Measurements from ENCODE around the gene EPS8.

The EPS8 gene

DNA sequence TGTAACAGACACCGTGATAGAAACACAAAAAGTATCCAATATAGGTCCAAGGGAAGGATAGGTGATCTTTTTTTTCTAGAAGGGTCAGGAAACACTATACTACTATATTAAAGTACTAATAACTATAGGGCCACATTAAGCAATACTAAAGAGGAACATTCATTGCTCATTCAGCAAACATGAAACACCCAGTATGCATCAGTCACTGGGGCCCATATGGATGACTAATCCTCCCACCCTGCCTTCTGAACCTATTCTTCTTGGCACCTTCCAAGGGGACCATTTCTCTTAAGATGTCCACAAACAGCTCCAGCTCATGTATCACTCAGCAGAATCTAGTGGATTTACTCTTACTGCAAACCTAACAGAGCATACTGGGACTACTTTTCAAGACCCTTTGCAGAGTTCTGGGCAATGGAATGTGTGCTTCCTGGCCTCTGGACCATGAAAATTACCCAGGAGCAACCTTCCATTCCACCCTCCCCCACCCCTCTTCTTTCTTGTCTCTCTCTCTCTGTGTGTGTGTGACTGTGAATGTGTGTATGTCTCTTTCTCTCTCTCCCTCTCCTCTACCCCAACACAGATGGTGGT lies 187.9 kb downstream of the EPS8 start:
- no peak for DNase-seq (ENCODE audit: low read depth)

DNA sequence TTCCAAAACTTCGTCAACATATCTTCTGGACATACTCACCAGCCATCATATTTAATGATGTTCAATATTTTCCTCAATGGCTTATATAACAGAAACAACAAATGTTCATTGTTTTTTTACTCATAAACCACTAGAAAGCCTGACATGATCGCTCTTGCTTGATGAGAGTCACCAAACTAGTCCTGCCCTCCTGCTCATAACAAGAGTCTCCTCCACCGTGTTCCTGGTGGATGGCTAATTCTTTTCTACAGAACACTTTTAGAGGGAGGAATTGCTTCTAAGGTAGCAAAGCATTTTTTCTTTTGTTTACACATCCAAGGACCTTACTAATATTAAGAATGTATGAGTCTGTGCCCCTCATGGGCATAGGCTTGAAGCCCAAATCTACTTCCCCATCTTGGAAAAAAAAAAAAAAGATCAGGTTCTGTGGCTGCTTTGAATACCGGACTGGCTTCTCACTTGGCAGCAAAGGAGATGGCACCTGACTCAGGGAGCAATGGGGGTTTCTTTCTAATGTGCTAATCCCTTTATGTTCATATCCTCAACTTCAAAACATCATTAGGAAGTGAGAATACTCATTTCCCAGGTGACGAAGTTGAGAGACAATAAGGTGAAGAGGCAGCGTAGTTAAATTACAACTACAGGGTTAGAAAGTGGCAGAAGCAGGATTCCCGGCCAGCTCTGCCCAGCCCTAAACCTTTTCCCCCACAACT lies 188.8 kb downstream of the EPS8 start:
- DNase-seq (ENCODE audit: low read depth) = no peak

DNA sequence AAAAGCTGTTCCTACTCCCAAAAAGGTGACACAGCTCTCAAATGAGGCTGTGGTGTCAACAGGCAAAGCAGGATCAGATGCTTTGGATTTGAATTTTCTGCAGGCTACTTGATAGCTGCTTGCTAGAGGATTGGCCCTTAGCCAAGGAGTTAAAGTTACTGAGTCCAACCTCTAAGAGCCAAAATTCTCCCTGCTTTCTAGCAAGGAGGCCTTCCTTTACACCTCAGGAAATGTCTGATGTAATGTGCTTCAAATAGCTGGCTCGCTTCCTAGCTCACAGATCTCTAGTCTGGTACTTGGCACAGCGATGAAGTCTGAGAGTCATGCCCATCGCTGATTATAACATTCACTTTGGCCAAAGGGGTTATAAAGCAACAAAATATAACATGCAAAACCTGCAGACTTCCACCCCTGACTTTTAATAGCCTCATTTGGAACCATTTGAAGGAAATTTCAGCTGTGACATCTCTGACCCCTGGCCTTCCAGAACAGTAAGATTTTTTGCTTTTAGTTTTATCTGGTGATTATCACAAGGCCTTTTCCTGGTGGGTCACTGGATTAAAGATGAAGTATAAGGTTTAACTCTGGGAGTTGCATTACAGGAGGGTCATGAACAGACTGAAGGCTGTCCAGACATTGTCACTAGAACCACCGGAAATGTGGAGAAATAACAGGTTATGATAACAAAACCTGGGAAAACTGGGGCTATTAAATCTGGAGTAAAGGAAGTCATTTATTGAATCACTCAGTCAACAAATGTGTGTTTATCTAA lies 189.7 kb downstream of the EPS8 start:
- DNase-seq (ENCODE audit: low read depth) = no peak

DNA sequence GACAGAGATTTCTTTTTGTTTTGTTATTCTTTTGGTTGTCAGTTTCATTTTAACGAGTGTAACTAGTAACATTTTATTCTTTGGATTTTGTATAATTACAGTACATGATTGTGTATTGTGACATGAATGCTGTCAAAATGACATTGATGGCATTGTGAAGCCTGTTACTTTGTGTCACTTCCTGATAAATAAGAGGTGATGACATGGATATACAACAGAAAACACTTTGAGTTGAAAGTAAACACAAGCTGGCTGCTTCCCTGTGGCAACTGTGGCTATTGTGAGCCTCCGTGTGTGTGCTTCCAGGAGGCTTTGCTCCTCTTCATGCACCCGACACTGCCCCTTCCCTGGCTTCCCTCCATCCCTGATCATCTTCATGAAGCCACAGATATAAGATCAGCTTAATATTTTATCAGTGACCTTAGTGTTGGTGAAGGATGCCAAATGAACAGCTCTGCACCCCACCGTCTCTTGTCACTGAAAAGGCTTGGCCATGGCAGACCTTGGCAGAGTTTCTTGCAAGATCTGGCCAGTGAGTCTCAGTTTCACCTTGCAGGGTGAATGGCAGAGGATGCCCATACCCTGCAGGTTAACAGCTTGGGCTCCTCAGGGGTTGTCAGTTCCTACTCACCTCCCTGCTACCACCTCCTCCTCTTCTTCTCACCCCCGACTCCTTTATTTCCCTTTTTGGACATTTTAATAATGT lies 191.9 kb downstream of the EPS8 start:
- no peak for DNase-seq (ENCODE audit: low read depth)

DNA sequence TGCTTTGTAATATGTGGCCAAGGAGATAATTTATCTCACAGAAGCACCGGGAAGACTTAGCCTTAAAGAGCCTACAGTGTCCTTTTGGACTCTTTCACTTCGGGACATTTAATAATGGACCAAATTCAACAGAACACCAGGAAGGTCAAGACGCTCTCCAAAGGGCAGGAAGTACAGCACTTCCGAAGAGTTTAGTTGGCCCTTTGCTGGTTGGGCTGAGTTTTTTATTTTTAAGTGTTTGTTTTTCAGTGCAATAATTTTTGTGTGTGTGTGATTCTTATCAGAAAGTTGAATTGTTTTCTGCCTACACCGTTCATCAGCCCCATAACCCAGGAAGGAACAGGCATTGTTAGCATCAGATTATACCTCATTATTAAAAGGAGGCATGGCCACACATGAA lies 193.0 kb downstream of the EPS8 start:
- no peak for DNase-seq (ENCODE audit: low read depth)

DNA sequence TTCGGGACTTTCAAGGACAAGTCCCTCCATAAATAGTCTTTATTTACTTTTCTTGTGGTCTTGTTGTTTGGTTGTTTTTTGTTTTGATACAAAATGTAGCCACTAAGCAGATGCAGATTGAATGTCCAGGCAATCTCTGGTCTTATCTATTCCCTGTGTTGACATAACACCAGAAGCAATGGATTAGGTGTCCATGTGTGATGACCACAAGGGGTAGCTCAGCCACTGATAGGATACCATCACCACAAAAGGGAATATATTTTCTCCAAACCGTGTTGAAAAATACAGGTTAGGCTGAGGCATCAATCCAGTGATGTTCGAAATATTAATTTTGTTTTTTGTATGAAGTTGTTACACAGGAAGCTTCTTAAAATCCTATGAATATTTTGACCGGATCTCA lies 196.3 kb downstream of the EPS8 start:
- no peak for DNase-seq (ENCODE audit: low read depth)

DNA sequence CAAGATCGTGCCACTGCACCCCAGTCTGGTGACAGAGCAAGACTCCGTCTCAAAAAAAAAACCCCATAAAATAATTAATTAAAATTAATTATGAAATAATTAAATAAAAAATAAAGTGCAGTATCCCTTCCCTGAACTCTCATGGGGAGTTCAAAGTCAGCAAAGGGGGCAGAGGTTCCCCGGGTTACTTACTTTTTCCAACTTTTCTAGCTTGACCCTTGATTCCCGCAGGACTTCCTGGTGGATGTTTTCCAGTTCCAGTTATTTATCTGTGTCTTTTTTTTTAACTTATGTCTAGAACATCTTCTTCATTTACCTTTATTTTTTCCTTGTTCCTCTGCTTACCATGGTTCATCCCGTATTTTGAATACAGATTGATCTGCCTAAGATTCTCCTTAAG lies 197.4 kb downstream of the EPS8 start:
- DNase-seq (ENCODE audit: low read depth) = no peak

DNA sequence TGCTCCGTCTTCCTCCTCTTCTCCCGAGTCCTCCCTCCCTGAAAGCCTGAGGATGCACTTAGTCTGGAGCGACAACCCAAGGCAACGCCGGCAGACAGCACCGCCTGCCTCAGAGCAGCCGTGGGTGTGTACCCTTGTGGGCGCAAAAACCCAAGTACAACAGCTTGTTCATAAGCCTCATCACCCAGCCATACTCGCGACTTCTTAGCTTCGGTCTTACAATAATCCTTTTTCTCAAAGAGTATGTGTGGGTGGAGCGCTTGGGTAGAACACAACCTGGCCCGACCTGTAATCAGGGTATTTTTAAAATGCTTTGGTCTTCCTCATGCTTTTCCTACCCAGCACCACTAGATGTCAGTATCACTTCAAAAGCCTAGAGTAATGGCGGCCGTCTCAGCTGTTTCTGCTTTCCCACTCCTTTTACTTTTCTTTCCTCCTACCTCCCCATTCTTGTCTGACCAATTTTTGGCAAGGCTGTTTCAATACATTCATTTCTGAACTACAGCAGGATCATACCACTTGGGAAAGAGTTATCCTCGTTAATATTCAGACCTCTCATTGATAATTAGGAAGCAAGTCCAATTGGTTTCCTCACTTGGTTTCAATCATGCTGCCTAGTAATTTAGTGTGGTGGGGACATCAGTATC lies 198.9 kb downstream of the EPS8 start:
- DNase-seq (ENCODE audit: low read depth) = peak; percentile 46

DNA sequence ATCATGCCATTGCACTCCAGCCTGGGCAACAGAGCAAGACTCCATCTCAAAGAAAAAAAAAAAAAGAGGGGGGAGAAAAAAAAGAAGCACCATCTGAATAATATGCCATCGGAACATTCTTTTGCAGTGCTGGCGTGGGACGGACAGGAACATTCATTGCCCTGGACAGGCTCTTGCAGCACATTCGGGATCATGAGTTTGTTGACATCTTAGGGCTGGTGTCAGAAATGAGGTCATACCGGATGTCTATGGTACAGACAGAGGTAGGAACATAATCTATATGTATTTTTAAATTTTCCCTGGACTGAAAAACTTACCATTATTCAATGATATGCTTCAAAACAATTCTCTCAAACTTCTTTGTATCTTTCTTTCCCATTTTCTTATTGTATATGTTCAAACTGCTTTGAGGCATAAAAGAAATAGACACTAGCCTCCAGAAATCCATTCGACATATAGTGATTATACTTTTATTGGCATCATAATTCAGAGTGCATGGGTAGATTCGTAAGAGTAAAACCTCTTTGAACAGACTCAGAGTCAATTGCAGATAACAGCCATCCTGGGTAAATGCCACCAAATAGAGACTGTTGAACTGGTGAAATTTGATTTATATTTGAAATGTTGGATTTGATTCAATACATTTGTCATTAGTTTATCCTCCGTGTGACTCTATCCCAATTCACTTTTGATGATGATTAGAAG lies 199.7 kb downstream of the EPS8 start:
- DNase-seq (ENCODE audit: low read depth) = no peak

DNA sequence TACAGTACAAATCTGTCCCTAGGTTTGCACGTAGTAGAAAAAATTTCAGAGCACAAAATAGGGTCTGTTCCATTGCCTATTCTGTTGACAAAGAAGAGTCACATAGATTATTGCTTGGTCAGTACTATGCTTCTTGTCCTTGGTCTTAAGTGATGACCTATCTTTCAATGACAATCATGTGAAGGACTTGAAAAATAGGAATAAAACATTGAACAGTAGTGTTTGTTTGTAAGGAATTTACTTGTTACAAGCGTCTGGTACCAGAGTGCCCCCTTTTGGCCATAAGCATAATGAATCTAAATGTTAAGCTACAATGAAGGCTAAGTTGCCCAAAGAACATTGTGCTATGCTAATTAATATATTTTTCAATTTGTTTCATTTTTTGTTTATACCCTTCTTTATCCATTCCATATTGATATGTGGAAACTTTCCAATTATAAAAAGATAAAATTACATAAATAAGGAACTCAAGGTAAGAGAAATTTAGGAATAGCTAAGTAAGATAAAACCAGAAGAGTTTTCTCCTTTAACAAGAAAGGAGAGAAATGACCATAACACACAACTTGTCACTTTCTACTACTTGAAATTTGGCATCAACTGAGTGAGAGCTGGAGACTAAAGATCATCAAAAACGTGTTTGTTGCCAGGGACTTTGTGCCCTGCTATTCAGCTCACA lies 204.7 kb downstream of the EPS8 start:
- no peak for DNase-seq (ENCODE audit: low read depth)

DNA sequence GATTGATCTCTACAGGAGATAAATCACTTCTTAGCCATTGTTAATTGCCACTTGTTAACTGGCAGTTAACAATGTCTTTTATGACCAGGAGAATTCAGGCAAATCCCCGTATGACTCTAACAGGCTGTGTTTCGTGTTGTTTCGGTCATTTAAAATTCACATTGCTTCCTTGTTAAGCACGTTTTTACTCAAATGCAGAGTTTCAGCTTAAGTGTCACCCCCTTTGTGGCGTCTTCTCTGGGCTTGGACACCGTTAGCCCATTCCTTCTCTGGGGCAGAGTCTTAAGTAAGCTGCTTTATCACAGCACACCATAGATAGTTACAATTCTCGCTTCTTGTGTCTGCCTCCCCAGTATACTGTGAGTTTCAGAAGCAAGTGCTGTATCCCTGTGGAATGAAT lies 205.4 kb downstream of the EPS8 start:
- no peak for DNase-seq (ENCODE audit: low read depth)

DNA sequence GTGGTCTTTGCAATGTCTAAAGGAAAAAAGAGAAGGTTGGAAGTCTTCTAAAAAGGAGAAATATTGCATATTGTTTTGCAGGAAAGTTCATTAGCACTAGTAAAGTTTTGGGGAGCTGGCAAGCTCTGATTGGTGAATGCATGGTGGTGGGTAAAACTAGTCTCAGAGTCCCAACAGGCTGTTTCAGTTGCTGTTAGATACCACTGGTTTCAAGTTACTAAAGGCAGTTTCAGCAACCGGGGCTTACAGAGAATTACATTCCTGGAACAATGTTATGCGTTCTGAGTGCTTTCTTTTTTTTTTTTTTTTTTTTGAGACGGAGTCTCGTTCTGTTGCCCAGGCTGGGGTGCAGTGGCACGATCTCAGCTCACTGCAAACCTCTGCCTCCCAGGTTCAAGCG lies 208.2 kb downstream of the EPS8 start:
- DNase-seq (ENCODE audit: low read depth) = no peak

DNA sequence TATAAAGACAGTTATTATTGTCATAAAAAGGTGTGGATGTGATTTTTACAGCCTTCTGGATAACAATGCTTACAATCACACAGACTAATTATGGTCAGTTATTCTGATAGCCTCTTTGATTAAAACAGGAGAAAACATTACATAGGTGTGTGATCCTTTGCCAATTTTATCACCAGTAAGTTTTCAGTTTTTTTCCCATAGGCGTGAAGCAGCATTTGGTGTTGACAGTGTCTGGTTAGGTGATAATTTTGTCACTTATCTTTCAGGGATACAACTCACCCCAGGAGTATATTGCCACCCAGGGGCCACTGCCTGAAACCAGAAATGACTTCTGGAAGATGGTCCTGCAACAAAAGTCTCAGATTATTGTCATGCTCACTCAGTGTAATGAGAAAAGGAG lies 208.8 kb downstream of the EPS8 start:
- DNase-seq (ENCODE audit: low read depth) = no peak

DNA sequence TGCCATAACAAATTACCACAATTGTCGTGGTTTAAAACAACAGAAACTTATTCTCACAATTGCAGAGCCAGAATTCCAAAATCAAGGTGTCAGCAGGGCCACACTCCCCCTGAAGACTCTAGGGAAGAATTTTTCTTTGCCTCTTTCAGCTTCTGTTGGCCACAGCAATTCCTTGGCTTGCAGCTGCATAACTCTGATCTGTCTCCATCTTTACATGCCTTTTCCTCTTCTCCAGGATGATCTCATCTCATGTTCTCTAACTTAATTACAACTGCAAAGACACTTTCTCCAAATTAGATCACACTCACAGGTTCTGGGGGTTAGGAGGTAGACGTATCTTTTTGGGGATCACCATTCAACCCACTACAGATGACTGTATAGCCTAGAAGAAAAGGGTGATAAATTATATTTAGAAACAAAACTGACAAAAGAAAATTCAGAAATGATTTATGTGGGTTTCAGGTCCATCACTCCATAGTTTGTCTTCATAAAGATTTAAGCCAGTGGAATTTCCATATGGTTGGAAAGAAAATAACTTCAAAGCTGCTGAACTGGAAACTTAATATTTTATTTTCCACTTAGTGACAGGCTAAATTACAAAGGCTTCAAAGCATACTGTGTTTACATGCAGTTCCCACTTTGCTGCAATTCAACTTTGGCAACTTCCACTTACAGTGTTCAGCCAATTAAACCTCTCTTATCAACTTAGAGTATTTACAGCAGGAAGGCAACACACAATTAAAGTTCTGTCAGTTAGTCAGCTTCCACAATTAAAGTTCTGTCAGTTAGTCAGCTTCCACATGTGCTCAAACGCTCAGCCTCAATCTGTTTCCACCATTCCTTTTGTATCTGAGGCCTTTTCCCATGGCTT lies 213.3 kb downstream of the EPS8 start:
- DNase-seq (ENCODE audit: low read depth) = no peak

DNA sequence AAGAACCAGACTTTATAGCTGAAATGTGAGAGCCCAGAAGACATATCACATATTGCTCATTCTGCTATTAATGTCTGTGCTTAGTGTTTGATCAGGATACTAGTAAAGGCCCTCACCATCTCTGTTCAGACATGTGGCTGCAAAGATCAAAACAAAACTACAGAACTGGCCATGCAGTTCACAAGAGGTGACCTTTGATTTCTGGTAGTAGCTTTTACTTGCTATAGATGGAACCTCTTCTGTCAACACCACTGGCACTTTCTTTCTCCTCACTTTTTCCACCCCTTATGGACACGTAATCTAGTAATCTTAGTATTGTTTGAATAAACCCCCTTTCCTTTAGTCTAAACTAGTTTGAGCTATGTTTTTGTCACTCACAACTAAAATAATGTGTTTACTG lies 214.8 kb downstream of the EPS8 start:
- DNase-seq (ENCODE audit: low read depth) = no peak
